Measurements from ENCODE around the gene SKIC2.
"Not testable (repeated sequence)": the region's sequence is repeated elsewhere in the genome, so short reads cannot be mapped to it uniquely, and the experiment has no call there.

Gene SKIC2

GRCh38 chr6:31971279-31971992 lies 12.5 kb downstream of the SKIC2 start:
- POLR2A ChIA-PET: interaction anchor here (0.6 to 3.3 kb wide), 3 partner anchors 13 to 1276 kb away, joined by 3 to 15 read pairs (median 3); partner anchors contain the start of genes HSPA1B, NELFE and SKIC2
- CTCF ChIA-PET: interaction anchor here (1.0 to 1.5 kb wide), 4 partner anchors 19 to 290 kb away, joined by 3 to 7 read pairs (median 4); partner anchors contain the start of gene LY6G5C
- TF ChIP-seq CTCF (IDR thresholded peaks at IDR 0.05; ENCODE audit: control extremely low read depth, extremely low read depth, low read depth, missing control alignments): no peak
- no peak for DNase-seq (ENCODE audit: extremely low spot score)

GRCh38 chr6:31971993-31972708 lies 13.2 kb downstream of the SKIC2 start, which contains the start of gene DXO:
Gene DXO (minus strand): TSS chr6:31972138. CDS start chr6:31971675, 463 bp downstream.
- POLR2A ChIA-PET: interaction anchor here (0.5 to 3.3 kb wide), 4 partner anchors 13 to 145 kb away, joined by 3 to 15 read pairs (median 4); partner anchors contain the start of genes HSPA1B, NELFE, NEU1 and SKIC2
- DNase-seq (ENCODE audit: extremely low spot score): peak; percentile 99
- CTCF ChIA-PET: interaction anchor here (1.0 to 1.3 kb wide), 3 partner anchors 20 to 282 kb away, joined by 3 to 7 read pairs (median 3); no protein-coding TSS in a partner anchor
- no peak for TF ChIP-seq CTCF (IDR thresholded peaks at IDR 0.05; ENCODE audit: control extremely low read depth, extremely low read depth, low read depth, missing control alignments)

- CTCF ChIA-PET: interaction anchor here (1.2 to 1.3 kb wide), 2 partner anchors 21 to 281 kb away, joined by 3 to 7 read pairs; no protein-coding TSS in a partner anchor
- POLR2A ChIA-PET: interaction anchor here (0.5 to 3.3 kb wide), 3 partner anchors 14 to 117 kb away, joined by 3 to 15 read pairs (median 5); partner anchors contain the start of genes NELFE, NEU1 and SKIC2
- no peak for DNase-seq (ENCODE audit: extremely low spot score)
- no peak for TF ChIP-seq CTCF (IDR thresholded peaks at IDR 0.05; ENCODE audit: control extremely low read depth, extremely low read depth, low read depth, missing control alignments)
Observed at GRCh38 chr6:31972709-31973350, 13.9 kb downstream of the SKIC2 start.

GRCh38 chr6:31976065-31976464 lies 17.1 kb downstream of the SKIC2 start:
- DNase-seq (ENCODE audit: extremely low spot score); POLR2A ChIA-PET; CTCF ChIA-PET: not testable (repeated sequence)

- ChIA-PET POLR2A (no interaction called here), CTCF (interaction anchor here (1.2 kb wide), 1 partner anchor 25 kb away, joined by 3 read pairs; no protein-coding TSS in a partner anchor)
- DNase-seq (ENCODE audit: extremely low spot score): no peak
- TF ChIP-seq CTCF (IDR thresholded peaks at IDR 0.05; ENCODE audit: control extremely low read depth, extremely low read depth, low read depth, missing control alignments): no peak
Observed at GRCh38 chr6:31977816-31978431, 18.9 kb downstream of the SKIC2 start.

GRCh38 chr6:31978831-31979230 lies 19.9 kb downstream of the SKIC2 start:
- TF ChIP-seq CTCF (IDR thresholded peaks at IDR 0.05; ENCODE audit: control extremely low read depth, extremely low read depth, low read depth, missing control alignments): no peak
- POLR2A ChIA-PET: no interaction called here
- DNase-seq (ENCODE audit: extremely low spot score): no peak
- CTCF ChIA-PET: interaction anchor here (1.2 kb wide), 1 partner anchor 26 kb away, joined by 3 read pairs; no protein-coding TSS in a partner anchor
